Stimulated activated CD8-positive, alpha-beta memory T cell treated with anti-CD3 and anti-CD28 coated beads, Interleukin-7, amount 100 ng/mL, for 24 hours (primary cell): ENCODE measurements around the gene RAB29.
"Not testable (repeated sequence)": the region's sequence is repeated elsewhere in the genome, so short reads cannot be mapped to it uniquely, and the experiment has no call there.

Experiments
- DNase-seq: peaks from one replicate; pipeline ENCODE4 v3.0.0-alpha.2; 2020; ENCODE audit warnings: low read depth

RAB29 gene

GRCh38 chr1:205720740-205721139, 54.5 kb downstream of the RAB29 start:
- DNase-seq = not testable (repeated sequence)

GRCh38 chr1:205719762-205720161, 55.5 kb downstream of the RAB29 start:
- no peak for DNase-seq

- no peak for DNase-seq
Observed at GRCh38 chr1:205719015-205719414, 56.3 kb downstream of the RAB29 start.
